Stimulated activated CD4-positive, alpha-beta T cell treated with anti-CD3 and anti-CD28 coated beads, Interleukin-1b, Interleukin-23, amount 100 ng/mL, for 48 hours (primary cell): ENCODE measurements around the gene CFAP97D2.
"Not testable (repeated sequence)": the region's sequence is repeated elsewhere in the genome, so short reads cannot be mapped to it uniquely, and the experiment has no call there.

ENCODE experiments used
- DNase-seq: peaks from one replicate; pipeline ENCODE4 v3.0.0-alpha.2; 2020

The CFAP97D2 gene

DNA sequence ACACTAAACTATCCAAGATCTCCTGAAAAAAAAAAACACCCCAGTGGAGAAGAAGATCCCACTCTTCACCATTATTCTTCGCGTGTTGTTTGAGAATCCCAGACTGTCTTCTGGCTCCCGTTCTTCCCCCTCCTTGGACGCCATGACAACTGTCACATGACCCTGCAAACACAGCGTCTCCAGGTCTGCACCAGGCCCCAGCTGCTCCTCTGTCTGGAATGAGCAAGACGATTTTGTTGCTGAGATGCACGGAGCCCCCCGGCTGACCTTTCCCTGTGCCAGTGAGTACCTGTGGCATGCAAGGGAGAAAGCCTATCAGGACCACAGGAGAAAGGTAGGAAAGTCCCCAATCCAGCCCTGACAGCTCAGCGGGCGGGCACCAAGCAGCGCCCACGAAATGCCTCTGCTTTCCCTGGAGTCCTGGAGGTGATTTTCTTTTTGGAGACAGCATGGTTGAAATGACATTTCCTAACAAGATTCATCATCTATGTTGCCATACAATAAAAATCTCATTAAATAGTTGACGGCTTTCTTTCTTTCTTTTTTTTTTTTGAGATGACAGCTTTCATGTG lies at the start of gene CFAP97D2:
CFAP97D2 (plus strand) TSS at position 171 of the 572 bp plus-strand sequence; CDS start at position 245, 74 bp downstream.
- no peak for DNase-seq

DNA sequence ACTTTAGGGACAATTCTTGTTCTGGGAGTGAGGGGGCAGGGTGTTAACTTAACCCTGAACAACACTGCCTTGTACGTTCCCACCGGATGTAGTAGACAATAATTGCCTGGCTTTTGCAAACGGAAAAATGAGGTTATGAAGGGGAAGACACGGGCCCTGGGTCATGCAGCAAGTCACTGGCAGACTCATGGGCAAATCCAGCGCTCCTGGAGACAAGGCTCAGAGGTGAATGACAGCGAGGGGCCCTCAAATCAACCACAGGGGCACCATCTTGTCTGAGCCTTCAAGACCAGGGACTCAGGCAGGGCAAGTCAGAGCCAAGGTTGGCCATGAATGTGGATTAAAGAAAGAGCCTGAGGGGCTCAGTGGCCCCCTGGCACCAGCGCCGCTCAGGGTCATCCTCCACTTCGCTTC lies 49.4 kb upstream of the CFAP97D2 start:
- DNase-seq, result peak; percentile 68

DNA sequence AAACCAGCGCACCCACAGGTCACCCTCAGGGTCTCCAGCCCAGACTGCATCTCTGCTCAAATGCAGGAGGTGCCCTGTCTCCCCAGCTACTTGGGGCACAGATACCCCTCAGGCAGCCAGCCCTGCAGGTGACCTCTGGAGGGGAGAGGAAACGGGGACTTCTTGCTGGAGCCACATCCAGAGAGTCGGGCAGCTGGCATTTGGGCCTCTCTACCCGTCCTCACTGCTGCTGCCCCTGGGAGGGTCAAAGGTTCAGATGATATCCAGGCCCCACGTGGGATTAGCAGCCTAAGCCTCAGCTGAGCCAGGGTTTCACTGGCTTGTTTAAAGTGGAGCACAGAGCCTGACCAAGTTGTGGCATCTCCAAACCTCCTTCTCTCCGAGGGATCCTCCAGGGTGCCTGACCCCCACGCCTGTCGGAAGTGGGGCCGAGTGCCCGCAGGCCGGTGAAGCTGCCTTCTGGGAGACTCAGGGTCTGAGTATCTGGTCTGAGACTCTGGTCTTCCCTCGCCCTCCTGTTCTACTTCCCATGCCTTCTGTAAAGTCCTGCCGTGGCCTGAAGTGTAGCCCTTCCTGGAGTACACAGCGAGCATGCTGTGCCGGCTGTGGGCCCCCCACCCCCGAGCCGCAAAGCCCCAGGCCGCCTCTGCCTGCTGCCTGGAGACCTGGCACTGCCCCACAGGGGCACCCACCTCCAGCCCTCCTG lies 48.8 kb upstream of the CFAP97D2 start:
- no peak for DNase-seq

DNA sequence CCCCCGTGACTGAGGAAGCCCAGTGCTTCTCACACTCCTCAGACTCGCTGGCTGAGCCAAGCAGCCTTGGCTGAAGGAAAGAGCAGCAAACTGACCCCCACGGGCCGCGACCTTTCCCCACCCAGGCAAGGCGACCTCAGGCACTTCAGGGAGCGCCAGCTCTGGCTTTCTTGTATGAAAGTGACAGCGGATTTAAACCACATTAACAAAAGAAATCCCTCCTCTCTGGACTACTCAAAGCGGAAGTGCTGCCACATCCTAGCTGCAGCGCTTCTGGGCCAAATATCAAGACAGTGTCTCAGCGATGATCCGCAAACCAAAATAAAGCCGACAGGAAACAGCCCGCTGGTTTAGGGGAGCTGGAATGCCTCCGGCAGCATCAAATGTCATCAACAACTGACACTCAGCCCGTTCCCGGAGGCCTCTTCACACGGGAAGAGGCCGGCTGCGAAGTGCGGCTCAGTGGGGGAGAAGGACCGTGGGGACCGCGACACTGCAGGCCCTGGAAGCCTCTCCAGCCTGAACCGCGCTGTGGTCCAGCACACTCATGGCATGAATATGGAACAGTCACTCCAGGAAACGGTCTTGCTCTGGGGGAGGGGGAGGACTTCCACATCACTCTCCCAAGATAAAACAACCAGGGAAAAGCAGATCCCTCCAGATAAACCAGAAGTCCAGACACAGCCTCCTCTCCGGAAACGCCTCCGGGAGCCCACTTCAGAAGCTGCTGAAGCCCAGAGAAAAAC lies 48.0 kb upstream of the CFAP97D2 start:
- DNase-seq, result peak; percentile 65

DNA sequence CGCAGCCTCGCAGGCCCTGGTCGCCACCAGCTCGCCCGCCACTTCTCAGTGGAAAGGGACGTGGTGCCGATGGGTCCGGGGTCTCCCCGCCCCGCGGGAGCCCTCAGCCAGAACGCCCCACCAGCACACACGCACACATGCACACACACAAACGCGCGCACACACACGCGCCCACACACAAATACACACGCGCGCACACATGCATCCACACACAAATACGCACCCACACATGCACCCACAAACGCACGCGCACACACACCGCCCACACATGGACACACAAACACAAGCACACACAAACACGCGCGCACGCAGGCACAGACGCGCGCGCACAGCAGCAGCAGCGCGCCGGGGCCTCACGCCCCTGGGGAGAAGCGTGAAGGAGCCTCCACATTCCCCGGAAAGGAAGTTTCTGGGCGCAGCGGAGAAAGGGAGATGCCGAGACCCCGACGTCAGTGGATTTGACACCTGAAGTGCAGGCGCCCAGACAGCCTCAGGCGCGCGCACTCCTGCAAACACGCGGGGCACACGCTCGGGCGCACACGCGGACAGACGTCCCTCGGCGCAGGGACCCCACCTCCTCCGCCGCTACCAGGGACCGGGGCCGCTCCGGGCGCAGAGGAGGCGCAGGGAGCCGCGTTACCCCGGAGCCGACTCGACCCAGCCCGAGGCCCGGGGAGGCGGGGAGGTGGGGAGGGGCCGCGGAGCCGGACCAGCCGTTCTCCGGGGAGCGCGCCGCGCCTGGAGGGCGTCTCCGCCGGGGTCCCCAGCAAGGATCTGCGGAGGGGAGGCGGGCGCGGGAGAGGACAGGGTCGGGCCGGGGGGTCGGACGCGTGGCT lies 47.3 kb upstream of the CFAP97D2 start:
- no peak for DNase-seq

DNA sequence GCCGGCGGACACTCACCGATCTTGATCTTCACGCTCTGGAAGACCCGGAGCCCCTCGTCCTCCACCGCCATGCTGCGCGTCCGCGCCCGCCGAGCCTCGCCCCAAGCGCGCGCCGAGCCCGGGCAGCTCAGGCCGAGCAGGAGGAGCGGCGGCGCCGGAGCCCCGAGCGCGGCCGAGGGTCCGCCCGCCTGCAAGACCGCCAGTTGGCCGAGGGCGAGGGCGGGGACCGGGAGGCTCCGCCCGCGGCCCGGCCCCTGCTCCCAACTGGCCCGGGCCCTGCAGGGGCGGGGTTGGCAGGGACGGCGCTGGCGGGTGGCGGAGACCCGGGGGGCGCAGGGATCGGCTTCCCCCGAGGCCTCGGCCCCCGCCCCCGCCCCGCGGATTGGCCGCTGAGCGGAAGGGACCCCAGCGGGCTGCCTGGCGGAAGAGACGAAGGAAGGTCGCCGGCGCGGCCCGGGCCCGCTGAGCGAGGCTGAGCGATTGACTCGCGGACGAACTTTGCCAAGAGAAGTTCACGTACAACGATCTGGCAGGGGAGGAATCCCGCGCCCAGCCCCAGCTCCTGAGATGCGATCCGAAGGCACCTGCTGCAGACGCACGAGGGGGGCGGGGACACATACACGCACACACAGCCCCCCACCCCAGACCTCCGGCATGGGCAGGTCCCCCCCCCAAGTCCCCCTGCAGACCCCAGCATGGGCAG lies 46.5 kb upstream of the CFAP97D2 start, which contains the start of gene RASA3:
RASA3 (minus strand) TSS at position 205 of the 703 bp plus-strand sequence; CDS start at position 71, 134 bp downstream.
- peak; percentile 44 for DNase-seq

DNA sequence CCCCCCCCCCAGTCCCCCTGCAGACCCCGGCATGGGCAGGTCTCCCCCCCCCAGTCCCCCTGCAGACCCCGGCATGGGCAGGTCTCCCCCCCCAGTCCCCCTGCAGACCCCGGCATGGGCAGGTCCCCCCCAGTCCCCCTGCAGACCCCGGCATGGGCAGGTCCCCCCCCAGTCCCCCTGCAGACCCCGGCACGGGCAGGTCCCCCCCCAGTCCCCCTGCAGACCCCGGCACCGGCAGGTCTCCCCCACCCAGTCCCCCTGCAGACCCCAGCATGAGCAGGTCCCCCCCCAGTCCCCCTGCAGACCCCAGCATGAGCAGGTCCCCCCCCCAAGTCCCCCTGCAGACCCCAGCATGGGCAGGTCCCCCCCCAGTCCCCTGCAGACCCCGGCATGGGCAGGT lies 45.9 kb upstream of the CFAP97D2 start:
- not testable (repeated sequence) for DNase-seq

DNA sequence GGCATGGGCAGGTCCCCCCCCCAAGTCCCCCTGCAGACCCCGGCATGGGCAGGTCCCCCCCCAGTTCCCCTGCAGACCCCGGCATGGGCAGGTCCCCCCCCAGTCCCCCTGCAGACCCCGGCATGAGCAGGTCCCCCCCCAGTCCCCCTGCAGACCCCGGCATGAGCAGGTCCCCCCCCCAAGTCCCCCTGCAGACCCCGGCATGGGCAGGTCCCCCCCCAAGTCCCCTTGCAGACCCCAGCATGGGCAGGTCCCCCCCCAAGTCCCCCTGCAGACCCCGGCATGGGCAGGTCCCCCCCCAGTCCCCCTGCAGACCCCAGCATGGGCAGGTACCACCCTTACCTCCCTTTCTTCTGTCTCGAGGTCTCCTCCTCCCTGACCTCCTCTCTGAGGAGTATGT lies 45.5 kb upstream of the CFAP97D2 start:
- DNase-seq, result not testable (repeated sequence)

DNA sequence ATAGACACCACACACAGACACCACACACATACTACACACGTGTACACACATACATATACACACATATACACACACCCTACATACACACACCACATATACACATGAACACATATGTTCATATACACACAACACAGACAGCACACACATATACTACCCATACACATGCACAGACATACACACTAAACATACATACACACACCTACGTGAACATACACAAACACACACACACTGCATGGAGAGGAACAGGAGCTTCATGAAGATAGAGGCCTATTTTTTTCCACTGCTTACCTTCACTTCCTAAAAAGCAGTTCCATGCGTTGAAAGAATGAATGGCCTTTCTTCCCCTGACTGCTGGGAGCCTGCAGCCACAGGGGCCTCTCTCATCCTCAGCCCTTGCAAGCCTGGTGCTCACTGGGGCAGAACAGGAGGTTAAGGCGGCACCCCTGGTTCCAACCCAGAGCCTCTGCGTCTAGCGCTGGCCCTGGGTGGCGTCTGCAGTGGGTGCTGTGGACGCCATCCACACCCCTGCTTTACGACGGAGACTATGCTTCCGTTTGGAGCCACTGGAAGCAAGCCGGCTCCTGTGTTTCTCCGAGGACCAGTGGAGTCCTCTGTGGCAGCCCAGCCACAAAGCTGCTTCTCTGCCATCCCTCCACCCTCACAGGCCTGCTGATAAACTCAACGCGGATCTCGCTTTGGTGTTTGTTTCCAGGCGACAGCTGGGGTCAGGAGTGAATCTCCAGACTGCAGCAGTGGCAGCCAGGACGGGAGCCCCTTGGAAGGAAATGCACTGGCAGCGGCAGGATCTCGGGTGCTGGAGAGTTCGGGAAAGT lies 44.7 kb upstream of the CFAP97D2 start:
- no peak for DNase-seq

DNA sequence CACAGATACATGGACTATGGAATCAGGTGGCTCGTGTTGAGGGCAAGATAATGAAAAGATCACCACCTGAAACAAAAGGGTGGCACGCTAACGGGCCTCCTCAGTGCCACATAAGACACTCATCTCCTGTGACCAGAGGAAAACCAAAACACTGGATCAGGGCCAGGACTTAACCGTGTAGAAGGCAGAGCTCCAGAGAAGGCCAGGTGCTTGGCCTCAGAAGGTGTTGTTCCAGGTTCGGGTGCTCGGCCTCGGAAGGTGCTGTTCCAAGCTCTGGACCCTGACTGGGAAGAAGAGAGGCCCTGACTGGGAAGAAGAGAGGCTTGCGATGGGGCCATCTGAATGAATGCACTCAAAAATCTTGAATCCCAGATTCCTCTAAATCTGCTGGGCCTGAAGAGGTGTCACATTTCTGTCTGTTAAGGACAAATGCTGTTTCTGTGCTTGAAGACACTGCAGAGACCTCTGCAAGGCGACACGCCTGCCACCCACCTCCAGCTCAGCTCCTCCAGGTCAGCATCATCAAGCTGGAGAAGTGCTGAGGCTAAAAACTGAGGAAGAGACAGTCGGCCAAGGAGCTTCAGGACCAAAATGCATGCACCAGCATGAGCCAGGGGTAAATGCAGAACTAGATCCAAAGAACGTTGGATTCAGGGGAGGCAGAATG lies 44.0 kb upstream of the CFAP97D2 start:
- DNase-seq, result no peak

DNA sequence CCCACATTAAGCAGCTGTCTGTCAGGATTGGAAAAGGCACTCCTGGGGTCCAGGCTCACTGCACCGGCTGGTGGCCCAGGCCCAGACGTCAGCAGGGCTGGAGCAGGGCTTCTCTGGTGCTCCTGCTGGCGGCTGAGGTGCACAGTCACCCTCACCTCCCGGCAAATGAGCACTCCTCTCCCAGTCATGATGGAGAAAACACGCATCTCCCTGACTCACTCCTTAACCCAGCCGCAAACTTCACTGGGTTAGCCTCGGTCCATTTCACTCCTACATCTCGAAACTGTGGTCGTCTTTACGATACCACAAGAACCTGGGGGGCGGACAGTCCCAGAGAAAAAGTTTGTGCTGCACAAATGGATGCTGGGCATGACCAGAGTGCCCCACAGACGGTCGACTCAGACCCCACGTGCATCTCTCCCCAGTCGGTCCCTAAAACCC lies 43.3 kb upstream of the CFAP97D2 start:
- DNase-seq, result no peak

DNA sequence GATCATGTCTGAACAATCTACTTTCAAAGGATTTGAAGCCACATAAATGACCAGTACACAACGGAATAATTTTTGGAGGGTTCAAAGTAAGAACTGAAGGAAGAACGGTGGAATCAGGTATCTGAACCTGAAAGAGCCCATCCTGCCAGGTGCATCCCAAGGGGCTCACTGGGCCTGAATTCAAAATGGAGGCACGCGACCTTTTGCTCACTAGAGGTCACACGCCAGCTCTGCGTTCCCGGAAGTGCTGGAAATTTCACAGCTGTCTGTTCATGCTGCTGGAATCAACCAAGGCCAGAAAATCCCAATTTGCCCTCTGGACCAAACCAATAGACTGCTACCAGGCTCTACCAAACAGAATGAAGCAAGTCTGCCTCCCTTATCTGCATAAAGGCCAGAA lies 42.5 kb upstream of the CFAP97D2 start:
- DNase-seq, result no peak

DNA sequence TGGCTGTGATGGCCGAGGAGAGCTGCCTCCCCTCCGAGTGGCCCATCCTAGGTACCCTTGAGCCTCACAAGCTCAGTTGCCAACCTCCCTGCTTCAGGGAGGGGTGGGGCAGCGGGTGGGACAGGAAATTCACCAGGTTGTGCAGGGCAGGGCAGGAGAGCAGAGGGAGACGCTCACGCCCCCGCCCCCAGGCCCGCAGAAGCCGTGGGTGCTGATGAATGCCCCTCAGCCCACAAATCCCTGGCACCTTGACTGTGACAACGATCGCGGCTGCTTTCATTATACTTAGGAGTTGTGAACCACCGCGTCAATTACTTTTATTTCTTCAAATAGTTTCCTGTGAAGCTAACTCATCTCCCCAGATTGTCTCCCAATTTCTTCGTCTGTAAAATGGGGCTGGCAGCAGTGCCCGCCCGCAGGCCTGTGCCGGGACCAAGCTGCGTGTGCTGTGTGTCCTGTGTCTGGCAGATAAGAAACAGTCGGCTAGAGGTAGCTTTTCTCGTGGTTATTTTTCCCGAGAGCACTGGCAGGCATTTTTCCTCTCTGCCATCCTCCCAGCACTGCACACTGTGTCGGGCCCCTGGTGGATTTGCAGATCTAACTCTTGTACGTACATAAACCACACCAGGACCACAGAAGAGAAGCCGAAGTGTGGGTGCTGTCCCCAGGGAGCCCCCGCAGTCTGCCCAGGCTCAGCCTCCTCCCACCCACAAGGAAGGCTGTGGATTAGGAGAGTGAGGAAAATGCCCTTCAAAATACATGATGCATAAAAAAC lies 38.7 kb upstream of the CFAP97D2 start:
- no peak for DNase-seq

DNA sequence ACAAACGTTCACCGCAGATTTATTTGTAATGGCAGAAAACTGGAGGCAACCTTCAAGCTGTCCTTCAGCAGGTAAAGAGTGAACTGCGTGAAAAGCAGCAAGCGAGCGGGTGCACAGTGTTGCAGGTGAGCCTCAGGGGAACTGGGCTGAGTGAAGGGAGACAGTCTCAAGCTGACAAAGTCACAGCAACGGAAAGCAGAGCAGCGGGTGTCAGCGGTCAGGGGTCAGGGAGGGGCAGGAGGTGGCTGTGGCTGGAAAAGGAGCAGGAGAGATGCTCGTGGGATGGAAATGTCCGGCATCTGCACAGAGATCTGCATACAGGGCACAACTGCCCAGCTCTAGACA lies 38.2 kb upstream of the CFAP97D2 start:
- peak; percentile 30 for DNase-seq

DNA sequence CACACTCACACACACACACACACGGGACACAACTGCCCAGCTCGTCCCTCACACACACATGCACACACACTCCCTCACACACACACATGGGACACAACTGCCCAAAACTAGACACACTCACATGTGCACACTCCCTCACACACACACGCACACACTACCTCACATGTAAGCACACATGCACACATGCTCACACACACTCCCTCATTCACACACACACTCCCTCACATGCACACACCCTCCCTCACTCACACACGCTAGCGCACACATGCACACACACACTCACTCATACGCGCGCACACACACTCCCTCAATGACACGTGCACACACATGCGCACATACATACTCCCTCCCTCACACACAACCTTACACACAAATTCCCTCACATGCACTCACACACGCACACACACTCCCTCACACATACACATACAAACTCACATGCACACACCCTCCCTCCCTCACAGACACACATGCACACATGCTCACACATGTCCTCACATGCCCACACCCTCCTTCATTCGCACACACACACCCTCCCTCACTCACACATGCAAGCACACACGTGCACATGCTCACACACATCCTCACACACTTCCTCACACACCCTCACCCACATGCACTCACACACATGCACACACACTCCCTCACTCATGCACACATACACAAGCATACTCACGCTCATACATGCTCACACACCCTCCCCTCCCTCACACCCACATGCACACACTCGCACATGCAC lies 37.6 kb upstream of the CFAP97D2 start:
- no peak for DNase-seq

DNA sequence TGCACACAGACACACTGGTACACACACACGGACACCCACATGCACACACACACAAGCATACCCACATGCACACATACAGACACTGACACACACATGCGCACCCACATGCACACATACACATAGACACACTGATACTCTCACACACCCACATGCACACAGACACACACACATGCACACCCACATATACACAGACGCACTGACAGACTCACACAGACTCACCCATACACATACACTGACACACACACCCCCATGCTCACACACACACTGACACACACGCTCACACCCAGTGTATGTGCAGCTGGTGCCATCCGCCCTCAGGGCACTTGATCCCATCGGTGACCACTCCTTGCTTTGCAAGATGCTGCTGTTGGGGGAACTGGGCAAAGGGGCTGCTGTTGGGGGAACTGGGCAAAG lies 36.9 kb upstream of the CFAP97D2 start:
- no peak for DNase-seq

DNA sequence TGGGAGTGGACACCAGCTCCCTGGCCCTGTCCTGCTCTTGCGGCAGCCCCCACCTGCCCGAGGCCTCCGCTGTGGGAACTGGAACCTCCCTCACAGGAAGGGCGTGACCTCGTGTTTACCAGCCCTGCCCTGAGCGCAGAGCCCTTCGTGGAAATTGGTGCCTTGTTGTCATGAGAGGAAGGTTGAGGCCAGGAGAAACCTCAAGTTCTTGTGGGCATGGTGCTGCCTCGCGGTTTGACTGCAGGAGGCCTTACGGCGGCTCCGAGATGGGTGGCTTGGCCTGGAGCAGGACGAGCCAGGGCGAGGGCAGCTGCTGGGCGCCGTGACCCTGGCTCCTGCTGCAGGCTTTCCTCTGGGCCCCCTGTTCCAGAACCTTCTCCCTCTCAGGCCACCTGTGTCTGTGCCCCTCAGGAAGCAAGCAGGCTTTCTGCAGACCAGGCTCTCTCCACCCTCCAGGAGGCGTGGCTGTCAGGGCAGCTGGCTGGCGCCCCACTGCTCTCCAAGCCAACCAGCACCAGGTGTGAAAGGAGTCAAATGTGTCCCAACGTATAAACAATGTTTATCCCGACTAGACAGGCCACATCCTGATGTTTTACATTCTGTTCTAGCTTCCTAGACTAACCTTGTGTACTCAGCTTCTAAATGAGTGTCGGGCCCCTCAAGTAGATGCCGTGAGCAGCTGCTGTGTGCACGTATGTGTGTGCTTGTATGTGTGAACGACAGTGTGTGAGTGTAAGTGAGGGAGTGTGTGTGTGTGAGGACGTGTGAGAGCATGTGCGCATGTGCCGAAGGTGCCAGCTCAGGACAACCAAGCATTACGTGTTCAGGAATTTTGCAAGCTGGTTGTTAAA lies 36.2 kb upstream of the CFAP97D2 start:
- DNase-seq, result peak; percentile 52
